HG03066 (cell line): ENCODE results near the gene IFITM5.
A peak's percentile ranks its signal among the peaks of the same experiment; 100 is the strongest.

Experiments used
- ATAC-seq: cut with Tn5 transposase; IDR thresholded peaks from one replicate; pipeline ENCODE4 v1.9.1; 2021; ENCODE audit warnings: low read depth; ENCODE audit not compliant: unreplicated experiment

The IFITM5 gene

DNA sequence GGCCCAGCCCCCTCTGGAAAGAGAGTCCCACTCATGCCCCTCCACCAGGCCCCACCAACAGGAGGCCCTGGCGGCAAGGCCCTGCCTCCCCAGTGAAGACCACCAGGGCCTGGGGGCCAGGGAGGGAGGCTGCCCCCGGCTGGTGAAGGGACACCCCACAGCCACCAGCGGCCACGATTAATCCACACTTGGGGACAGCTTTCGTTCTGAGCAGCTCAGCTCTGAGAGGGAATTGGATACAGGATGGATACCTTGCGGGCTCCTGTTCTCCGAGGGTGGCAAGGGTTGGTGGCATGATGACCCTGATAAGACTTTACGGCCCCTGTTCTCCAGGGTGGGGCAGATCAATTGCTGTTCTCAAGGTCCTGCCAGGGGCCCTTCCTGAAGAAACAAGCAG, 28.0 kb downstream of the IFITM5 start:
- no peak for ATAC-seq

- no peak for ATAC-seq
Measured at GRCh38 chr11:270451-271318, 28.6 kb downstream of the IFITM5 start.

- ATAC-seq: peak; percentile 77
Measured at GRCh38 chr11:269146-269890, 30.0 kb downstream of the IFITM5 start.

GRCh38 chr11:268716-269145, 30.6 kb downstream of the IFITM5 start:
- ATAC-seq: peak; percentile 54

DNA sequence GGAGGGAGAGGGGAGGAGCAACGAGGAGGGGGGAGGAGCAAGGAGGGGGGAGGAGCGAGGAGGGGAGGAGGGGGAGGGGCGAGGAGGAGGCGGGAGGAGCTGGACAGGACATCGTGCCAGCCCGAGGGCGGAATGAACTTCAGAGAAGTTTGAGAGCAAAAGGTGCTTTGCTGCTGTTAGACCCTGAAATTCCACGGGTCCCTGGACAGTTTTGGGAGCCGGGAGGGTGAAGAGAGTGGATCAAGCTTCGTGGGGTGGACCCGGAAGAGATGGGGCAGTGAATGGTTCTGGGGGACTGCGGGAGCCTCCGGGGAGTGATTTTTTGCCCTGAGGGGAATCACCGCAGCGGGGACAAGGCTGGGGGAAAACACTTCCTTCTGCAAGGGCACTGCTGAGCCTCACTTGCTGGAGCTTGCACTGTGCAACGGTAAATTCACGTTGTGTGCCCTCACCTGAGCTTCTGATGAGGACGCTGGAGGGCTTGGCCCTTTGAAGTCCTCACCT, 31.8 kb downstream of the IFITM5 start:
- ATAC-seq: no peak

- no peak for ATAC-seq
Measured at GRCh38 chr11:266676-267439, 32.5 kb downstream of the IFITM5 start.

DNA sequence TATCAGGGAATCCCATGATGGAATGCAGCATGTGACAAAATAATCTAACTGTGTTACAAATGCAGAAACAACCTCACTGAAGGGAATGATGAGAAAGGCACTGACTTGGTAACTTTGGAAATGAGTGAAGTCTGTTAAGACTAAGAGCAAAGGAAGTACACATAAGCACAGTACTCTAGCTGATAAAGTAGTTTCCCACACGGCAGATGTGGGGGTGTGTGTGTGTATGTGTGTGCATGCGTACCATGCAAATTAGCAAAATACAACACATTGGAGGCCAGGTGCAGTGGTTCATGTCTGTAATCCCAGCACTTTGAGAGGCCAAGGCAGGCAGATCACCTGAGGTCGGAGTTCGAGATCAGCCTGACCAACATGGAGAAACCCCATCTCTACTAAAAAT, 37.7 kb downstream of the IFITM5 start:
- no peak for ATAC-seq

- no peak for ATAC-seq
Measured at GRCh38 chr11:259413-259812, 39.9 kb downstream of the IFITM5 start.

GRCh38 chr11:257766-258493, 41.4 kb downstream of the IFITM5 start:
- no peak for ATAC-seq

DNA sequence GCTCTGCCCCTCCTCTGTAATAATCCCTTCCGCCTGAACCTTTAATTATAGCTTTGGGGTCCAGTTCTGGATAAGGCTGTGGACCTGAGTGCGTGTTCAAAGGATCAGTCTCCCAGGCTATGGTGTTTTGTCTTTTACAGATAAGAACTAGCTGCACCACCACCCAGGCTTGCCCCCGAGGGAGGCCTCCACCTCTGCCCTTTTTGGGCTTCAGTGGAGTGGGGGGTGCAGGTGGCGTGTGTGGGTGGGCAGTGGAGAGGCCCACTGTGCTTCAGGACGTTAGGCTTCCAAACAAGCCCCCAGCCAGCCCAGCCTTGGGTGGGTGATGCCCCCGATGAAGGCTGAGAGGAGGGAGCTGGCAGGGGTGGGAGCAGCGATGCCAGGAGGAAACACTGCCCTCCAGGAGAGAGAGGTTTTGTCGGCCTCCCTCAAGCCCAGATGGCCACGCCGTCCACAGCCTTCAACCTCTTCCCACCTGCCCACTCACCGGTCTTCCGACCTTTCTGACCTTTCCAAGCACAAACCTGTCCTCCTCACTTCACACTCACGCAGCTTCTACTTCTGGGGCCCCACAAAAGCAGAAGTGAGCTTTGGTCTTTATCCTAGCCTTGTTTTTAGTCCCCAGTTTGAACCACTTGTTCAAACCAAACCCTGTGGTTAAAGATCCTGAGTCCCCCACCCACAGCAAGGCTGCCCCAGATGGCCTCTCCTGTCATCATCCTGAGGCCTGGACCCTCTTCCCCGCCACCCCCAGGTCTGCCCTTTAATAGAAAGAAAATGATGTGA, 42.2 kb downstream of the IFITM5 start:
- ATAC-seq: no peak

DNA sequence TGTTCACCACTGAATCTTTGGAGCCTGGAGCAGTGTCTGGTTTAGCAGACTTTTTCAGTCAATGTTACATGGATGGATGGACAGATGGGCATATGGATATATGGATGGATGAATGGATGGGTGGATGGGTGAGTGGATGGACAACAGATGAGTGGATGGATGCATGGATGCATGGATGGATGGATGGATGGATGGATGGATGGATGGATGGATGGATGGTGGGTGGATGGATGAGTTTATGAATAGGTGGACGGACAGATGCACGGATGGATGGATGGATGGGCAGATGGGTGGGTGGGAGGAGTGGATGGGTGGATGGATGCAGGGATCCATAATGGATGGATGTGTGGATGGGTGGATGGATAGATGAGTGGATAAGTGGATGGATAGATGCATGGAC, 43.5 kb downstream of the IFITM5 start:
- ATAC-seq: no peak

DNA sequence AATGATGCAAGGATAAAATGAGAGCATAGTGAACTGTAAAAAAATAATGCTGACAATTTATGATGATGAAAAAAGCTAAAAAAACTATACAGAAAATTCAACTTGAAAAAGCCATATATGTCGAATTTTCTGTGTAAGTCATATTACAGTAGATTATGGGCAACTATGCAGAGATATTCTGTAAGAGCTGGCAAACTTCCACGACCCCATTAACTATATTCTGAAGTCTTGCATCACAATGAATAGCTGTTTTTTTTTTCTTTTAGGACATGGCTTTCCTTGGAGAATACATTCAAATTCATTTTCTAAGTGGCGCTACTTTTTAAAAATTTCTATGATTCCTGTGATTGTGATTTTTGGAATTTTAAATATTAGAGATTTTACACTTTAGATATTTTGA, 44.1 kb downstream of the IFITM5 start:
- no peak for ATAC-seq

DNA sequence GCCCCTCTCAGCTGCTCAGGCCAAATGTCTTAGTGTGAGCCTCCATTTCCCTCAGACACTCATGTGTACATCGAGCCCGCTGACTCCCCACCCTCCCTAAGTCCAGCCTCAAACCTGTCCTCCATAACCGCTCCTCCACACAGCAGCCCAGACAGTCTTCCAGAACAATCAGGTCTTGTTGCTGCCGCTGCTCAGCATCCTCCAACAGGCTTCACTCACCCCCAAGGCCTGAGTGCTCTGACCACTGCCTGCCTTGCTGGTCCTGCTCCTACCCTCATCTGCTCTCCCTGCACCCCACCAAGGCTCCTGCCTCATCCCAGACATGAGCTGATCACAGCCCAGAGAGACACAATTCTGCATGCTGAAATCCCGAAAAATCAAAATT, 45.4 kb downstream of the IFITM5 start:
- no peak for ATAC-seq

GRCh38 chr11:253160-253885, 46.0 kb downstream of the IFITM5 start:
- no peak for ATAC-seq

GRCh38 chr11:252666-253065, 46.7 kb downstream of the IFITM5 start:
- no peak for ATAC-seq

DNA sequence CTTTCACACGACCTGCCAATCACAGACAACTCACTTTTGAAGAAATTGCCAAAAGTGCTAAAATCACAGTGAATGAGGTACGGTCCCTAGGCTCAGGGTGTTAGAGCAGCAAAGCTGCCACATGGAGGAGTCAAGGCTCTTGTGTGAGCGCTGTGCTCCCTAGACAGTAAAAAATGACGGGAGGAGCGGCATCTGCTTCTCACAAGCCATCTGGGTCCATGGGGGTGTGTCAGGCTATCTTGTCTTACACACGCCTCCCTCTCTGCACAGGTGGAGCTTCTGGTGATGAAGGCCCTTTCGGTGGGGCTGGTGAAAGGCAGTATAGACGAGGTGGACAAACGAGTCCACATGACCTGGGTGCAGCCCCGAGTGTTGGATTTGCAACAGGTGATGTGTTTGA, 47.8 kb downstream of the IFITM5 start:
- no peak for ATAC-seq

- no peak for ATAC-seq
Measured at GRCh38 chr11:250740-251299, 48.5 kb downstream of the IFITM5 start.

DNA sequence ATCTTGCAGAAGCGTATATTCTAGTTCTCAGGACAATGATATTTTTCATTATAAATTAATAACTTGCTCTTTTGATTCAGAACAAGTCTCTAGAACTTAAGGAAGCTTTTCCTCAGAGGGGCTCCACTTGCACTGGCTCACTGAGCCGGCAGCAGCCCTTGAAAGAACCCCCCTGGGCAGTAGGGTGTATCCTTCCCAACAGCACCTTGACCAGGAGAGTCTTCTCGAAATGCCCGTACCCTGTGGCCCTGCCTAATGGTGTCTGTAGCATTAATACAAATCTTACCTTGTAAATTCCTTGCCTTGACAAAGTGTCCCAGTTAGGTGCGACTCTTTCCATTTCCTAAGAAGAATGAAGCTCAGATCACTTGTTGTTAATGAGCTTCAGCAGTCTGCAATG, 49.1 kb downstream of the IFITM5 start:
- no peak for ATAC-seq

GRCh38 chr11:249062-249461, 50.3 kb downstream of the IFITM5 start:
- no peak for ATAC-seq
